22Rv1 (cell line): ENCODE data around the gene JAKMIP1.

ENCODE experiments used
- H3K27ac ChIP-seq: fragments of 450-650 bp; 2 replicates; pipeline ENCODE4 v1.5.1; 2017
- ZFX ChIP-seq: fragments of 450-650 bp; IDR thresholded peaks from 2 replicates; pipeline ENCODE4 v1.6.1; 2017; ENCODE audit warnings: antibody characterized with exemption, borderline replicate concordance
- TF ChIP-seq, protein P1 (sequence below): fragments of 450-650 bp; IDR thresholded peaks from 2 replicates; pipeline ENCODE4 v1.5.1; 2017; ENCODE audit warnings: mild to moderate bottlenecking

The JAKMIP1 gene

DNA sequence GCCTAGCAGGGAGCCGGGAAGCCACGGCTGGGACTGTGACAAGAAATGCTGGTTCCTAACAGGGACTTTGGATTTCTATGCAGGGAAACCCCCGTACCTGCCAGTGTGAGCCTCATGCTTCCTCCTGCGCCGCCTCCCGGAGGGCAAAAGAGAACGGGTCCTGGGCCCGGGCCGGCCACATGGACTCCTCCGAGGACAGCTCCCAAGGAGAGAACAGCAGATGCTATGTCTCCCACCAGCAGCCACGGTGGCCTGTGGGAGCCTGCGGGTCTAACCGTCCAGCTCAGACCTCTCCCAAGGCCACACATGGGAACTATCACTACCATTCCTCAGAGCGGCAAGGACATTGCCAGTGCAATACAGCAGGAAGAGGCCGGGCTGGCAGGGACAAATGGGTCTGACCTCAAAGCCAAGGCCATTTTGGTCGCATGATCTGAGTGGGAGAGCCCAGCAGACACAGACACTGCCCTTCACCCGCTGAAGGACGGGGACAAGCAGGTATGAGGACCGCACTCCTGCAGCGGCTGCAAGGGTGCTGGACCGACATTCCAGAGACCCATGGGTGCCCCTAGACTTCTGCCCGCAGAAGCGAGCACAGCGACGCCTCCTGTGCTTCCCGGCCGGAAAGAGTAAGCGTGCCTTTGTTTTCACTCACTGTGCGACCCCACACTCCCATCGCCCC is 177.6 kb downstream of the JAKMIP1 start:
- no peak overlapping the region for H3K27ac ChIP-seq
- TF ChIP-seq ZFX, result no peak
- TF ChIP-seq, protein P1, sequence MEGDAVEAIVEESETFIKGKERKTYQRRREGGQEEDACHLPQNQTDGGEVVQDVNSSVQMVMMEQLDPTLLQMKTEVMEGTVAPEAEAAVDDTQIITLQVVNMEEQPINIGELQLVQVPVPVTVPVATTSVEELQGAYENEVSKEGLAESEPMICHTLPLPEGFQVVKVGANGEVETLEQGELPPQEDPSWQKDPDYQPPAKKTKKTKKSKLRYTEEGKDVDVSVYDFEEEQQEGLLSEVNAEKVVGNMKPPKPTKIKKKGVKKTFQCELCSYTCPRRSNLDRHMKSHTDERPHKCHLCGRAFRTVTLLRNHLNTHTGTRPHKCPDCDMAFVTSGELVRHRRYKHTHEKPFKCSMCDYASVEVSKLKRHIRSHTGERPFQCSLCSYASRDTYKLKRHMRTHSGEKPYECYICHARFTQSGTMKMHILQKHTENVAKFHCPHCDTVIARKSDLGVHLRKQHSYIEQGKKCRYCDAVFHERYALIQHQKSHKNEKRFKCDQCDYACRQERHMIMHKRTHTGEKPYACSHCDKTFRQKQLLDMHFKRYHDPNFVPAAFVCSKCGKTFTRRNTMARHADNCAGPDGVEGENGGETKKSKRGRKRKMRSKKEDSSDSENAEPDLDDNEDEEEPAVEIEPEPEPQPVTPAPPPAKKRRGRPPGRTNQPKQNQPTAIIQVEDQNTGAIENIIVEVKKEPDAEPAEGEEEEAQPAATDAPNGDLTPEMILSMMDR, result no peak

DNA sequence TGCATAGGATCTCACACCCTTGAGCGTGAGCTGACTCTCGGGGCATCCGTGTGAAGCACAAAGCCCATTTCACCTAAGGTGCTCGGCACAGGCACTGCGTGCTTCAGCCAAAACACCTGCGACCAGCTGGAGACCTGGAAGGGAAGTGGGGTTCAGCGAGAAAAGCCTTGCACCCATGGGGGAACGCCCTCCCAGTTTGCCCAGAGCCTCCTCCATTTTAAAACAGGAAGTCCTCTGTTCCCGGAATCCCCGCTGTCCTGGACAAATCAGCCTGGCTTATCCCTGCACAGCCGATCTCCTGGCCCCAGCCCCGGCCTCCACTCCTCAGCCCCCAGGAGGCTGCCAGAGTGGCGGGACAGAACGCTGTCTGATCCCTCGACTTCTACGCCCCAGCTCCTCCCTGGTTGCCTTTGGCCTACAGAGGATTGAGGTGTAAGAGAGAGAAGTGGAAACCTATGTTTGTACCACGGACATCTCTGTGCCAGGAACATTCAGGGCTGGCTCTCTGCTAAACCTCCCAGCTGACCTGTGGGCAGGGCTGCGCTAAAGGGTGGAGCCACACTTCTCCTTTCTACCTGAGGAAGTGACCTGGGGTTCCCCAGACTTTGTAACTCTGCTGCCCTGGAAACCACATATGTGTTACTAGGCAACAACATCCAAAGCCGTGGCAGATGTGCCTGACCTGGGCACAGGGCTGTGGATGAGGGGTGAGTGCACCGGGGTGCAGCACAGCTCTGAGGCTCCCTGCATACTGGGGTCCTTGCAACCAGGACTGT is 178.3 kb downstream of the JAKMIP1 start:
- no peak overlapping the region for H3K27ac ChIP-seq
- no peak for TF ChIP-seq ZFX
- TF ChIP-seq, protein P1, result no peak

DNA sequence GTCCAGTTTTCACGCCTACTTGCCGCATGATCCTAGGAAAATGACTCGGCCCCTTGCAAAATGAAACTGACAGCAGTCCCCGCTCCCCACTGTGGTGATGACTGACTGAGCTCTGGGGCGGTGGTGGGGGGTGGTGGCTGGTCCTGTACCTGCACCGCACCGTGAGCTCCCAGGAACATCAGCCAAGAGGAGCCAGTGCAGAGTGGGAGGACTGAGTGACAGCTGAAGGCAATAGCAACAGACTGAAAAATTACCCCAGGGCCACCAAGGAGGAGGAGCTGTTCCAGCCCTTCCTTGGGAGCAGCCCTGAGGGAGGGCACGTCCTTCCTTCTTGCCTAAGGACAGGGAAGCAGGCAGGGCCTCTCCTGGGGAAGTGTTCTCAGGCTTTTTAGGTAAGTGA is 179.7 kb downstream of the JAKMIP1 start:
- no peak overlapping the region for H3K27ac ChIP-seq
- TF ChIP-seq, protein P1, result no peak
- no peak for TF ChIP-seq ZFX

DNA sequence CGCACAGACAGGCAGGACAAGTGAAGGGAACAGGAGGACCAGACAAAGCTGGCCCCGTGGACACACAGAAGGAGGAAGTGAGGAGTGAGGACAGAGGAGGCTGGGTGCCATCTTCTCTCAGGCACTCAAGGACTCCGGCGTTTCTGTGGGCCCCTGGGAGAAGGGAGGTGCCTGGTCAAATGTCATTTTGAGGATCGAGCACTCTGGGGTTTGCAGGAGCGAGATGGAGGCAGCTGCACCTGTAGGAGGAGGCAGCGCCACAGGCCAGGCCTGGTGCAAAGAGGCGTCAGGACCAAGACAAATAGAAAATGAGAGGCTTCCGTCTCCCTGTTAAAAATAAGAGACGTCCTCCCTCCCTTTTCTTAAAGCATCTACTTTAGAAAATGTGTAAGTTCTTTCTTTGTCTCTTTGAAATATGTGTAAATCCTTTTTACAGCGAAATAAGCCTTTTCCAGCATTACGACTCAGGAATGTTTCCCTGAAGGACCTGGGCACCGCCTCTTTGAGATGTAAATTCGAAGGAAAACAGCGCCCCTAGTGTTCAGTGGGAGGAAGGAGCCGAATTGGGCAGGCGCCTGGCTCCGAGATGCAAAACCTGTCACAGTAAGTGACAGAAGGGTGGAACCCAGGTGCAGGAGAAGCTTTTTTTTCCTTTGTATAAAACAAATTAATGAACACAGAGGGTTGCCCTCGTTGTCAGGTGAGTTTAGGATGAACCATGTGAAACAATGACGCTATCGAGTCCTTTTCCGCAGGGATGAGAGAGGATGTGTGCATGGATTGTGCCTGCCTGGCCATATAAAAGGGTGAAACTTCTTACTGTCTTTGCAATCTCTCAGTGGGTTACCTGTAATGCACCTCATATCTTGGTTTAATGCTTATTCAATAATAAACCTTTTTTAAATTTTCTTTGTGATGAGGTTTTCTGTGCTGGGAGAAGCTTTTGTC is 180.8 kb downstream of the JAKMIP1 start:
- H3K27ac ChIP-seq, result no peak overlapping the region

DNA sequence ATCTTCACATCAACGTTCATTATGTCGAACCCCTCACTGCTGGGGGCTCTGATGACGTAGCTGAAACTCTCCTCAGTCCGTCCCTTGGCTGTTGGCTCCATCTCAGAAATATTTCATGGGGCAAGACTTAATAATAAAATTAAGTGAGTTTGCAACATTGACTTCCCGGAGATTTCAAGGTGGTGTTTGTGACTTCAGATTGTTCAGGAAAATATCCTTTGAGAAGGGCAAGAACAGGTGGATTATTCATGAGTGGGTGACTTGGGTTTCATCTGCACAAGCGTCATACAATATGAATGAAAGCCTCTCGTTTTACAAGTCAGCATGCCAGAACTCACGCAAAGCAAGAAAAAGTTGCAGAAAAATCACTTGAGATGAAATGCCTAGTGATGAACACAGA is 182.0 kb downstream of the JAKMIP1 start, which contains the start of gene C4orf50:
TSS of gene C4orf50 (minus strand) at position 101 of the 400 bp plus-strand sequence.
- no peak within 1 kb of the TSS for H3K27ac ChIP-seq
- no peak for TF ChIP-seq ZFX
- TF ChIP-seq, protein P1, result no peak

More for the DNA sequence above, 180.8 kb downstream of the JAKMIP1 start:
- TF ChIP-seq, protein P1, result peak; percentile 92
- no peak for TF ChIP-seq ZFX

DNA sequence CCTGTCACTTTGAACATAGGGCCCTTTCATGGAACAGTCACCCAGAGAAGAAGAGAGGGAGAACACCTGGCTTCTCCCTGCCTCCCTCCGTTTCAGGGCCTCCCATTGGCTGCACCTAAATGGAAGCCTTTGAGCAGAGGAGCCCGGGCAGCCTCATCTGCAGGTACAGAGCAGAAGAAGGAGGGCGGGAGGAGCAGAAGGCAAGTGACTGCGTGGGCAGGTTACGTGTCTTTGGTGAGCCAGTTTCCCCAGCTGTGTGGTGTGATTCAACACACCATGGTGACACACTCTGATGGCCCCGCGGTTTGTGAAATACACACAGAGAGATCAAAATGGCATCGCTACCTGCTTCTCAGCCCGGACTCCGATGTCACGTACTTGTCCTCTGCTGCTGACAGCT is 182.5 kb downstream of the JAKMIP1 start:
- TF ChIP-seq, protein P1, result no peak
- no peak for TF ChIP-seq ZFX
- H3K27ac ChIP-seq, result no peak overlapping the region
